ENCODE results near the gene S100A11.

GRCh38 chr1:151990058-151990855 is 46.5 kb downstream of the S100A11 start:
- no peak for TF ChIP-seq POLR2A (IDR thresholded peaks at IDR 0.05)
- TF ChIP-seq CTCF (IDR thresholded peaks at IDR 0.05), result no peak

Measured in breast epithelium (tissue), 3 donors.